ENCODE results near the gene NOG.

NOG gene

DNA sequence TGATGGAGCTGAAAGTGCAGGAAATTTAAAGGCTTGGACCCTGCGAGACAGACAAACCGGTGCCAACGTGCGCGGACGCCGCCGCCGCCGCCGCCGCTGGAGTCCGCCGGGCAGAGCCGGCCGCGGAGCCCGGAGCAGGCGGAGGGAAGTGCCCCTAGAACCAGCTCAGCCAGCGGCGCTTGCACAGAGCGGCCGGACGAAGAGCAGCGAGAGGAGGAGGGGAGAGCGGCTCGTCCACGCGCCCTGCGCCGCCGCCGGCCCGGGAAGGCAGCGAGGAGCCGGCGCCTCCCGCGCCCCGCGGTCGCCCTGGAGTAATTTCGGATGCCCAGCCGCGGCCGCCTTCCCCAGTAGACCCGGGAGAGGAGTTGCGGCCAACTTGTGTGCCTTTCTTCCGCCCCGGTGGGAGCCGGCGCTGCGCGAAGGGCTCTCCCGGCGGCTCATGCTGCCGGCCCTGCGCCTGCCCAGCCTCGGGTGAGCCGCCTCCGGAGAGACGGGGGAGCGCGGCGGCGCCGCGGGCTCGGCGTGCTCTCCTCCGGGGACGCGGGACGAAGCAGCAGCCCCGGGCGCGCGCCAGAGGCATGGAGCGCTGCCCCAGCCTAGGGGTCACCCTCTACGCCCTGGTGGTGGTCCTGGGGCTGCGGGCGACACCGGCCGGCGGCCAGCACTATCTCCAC is at the start of gene NOG:
Gene NOG (plus strand): TSS at position 54 of the 674 bp plus-strand sequence. CDS start 525 bp downstream, at position 579.
- DNase-seq (ENCODE audit: low spot score), result peak; percentile 46

- no peak for DNase-seq (ENCODE audit: low spot score)
Observed at GRCh38 chr17:56545106-56545505, 48.4 kb upstream of the NOG start.

- DNase-seq (ENCODE audit: low spot score), result no peak
Observed at GRCh38 chr17:56545930-56546329, 47.6 kb upstream of the NOG start.

- no peak for DNase-seq (ENCODE audit: low spot score)
Observed at GRCh38 chr17:56548661-56549060, 44.8 kb upstream of the NOG start.

DNA sequence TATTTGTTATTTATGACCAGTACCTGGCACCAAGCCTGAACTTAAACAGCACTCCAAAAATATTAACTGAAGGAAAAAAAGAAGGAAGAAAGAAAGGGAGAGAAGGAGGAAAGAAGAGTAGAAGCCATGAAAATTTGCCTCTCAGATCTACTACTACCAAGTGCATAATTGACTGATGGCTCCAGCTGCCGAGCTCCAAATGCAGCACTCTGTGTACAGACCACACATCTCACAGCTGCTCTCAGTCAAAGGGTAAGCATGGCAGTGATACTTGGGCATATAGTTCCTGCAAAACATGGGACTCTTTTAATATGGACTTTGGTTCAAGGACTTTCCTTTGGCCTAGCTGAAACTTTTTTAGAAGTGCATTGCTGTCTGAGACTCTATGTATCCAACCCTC is 44.0 kb upstream of the NOG start:
- DNase-seq (ENCODE audit: low spot score), result no peak

DNA sequence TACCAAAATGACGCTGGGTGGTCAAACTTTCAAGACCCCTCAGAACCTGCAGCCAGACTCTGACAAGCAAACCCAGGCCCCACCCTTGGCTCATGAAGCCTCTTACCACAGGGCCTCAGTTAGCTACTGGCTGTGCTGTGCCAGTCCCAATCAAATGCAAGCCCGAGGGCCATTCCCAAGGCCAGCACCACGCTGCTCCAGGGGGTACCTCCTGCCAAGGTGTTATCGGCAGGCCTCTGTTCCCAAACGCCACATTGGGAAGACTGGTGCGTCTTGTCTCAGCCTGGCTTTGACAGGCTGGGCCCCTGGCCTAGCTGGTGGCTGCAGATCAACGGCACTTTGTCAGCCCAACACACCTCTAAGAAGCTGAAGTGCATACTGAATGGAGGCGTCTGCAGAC is 35.8 kb upstream of the NOG start:
- no peak for DNase-seq (ENCODE audit: low spot score)

GRCh38 chr17:56558088-56558487 is 35.4 kb upstream of the NOG start:
- no peak for DNase-seq (ENCODE audit: low spot score)

- DNase-seq (ENCODE audit: low spot score), result no peak
Observed at GRCh38 chr17:56570199-56570598, 23.3 kb upstream of the NOG start.

- no peak for DNase-seq (ENCODE audit: low spot score)
Observed at GRCh38 chr17:56571456-56571855, 22.0 kb upstream of the NOG start.

- DNase-seq (ENCODE audit: low spot score), result no peak
Observed at GRCh38 chr17:56577190-56577842, 16.2 kb upstream of the NOG start.

DNA sequence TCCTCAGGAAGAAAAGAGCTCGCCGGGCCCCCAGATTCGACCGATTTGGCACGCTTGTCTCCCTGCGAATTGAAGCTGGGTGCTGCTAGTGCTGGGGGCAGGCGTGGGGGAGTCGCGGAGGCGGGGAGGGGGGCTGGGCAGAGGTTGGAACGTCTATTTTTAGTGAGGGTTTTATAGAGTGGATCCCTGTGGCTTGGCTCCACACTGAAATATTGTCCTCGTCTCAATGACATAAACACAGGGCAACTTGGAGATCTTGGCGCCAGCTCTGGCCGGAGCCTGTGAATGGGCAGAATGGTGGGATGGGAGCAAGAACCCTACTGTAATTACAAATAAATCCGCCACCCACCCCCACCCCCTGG is 15.7 kb upstream of the NOG start:
- DNase-seq (ENCODE audit: low spot score), result no peak

DNA sequence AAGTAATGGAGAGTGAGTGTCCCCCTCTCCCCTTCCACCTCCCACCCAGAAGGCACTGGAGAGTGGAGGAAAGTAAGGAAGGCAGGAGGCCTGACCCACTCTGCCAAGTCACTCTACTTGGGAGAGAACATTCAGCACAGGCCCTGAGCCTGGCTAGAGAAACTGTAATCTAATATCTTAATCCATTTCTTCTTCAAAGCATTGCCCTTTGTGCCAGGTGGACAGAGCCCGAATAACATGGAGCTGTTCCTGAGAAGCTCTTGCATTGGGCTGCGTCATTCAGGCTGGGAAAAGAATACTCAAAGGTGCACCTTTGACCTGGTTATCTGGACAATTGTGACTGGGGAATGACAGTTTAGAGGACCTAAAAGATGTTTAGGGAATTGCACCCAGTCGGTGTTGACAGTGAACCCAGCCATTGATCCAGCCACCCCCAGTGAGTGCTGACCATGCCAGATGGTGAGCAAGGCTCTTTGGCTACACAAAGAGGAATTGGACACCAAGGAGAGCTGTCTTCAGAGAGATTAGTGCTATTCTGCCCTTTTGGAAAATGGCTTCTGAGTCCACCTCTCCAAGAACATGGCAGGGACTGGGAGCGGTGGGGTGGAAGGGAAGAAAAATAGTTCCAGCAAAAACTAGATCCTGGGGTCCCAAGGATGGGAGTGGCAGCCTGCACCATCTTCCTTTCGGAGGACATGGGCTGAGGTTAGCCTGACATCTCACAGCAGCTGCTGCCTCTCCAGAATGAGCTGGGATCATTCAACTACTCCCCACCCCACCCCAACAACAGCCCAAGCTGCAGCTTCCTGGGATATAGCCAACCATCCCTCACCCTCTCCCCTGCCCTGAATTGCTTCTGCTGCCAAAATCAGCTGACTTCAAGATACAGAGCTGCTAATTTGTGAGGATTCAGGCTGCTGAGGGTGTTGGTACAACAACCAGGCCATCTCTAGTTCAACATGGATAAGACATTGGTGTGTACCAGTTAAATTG is 11.6 kb upstream of the NOG start:
- DNase-seq (ENCODE audit: low spot score), result no peak

GRCh38 chr17:56583772-56584171 is 9.7 kb upstream of the NOG start:
- no peak for DNase-seq (ENCODE audit: low spot score)

DNA sequence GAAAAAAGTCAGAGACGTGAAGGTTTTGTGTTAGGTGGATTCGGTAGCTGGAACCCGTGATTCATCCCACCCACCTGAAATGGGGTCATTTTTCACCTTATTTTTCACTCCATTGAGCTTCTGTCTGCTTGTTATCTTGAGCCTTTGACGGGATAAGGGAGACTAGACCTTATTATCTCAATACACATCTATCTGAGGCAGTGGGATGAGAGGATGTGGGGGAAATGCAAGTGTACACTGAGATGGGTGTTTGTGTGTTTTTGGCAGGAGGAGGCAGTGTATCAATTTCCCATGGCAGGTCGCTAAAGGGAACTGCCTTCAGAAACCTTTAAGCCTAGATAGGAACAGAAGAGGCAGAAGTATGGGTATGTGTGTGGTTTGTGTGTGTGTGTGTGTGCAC is 6.2 kb upstream of the NOG start:
- DNase-seq (ENCODE audit: low spot score), result no peak

- peak; percentile 48 for DNase-seq (ENCODE audit: low spot score)
Observed at GRCh38 chr17:56592487-56593085, 913 bp upstream of the NOG start.

DNA sequence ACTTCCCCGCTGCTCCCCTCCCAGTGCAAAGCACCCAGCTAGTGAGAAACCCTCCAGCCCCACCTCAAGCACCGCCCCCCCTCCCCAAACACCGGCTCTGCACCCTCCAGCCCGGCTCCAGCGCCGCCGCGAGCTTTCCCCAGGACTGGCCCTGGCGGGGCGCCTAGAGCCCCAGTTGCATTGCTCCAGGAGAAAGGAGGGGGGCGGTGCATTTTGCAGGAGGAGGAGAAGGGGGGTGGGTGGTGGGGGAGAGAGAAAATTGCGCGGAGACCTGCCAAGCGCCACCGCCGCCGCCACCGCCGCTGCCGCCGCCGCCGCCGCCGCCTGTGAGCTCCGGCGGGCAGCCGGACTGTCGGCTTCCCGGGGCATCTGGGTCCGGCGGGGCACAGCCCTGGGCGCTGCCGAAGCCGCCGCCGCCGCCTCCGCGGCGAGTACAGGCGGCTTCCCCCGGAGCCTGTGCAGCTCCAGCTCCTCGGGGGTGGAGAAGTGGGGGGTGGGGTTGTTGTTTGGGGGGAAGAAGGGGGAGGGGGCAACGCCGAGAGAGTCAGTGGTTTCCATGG is 333 bp upstream of the NOG start:
- DNase-seq (ENCODE audit: low spot score), result peak; percentile 53

GRCh38 chr17:56594320-56595107 is 1.0 kb downstream of the NOG start:
- DNase-seq (ENCODE audit: low spot score), result no peak

GRCh38 chr17:56595108-56595418 is 1.6 kb downstream of the NOG start:
- DNase-seq (ENCODE audit: low spot score), result no peak

DNA sequence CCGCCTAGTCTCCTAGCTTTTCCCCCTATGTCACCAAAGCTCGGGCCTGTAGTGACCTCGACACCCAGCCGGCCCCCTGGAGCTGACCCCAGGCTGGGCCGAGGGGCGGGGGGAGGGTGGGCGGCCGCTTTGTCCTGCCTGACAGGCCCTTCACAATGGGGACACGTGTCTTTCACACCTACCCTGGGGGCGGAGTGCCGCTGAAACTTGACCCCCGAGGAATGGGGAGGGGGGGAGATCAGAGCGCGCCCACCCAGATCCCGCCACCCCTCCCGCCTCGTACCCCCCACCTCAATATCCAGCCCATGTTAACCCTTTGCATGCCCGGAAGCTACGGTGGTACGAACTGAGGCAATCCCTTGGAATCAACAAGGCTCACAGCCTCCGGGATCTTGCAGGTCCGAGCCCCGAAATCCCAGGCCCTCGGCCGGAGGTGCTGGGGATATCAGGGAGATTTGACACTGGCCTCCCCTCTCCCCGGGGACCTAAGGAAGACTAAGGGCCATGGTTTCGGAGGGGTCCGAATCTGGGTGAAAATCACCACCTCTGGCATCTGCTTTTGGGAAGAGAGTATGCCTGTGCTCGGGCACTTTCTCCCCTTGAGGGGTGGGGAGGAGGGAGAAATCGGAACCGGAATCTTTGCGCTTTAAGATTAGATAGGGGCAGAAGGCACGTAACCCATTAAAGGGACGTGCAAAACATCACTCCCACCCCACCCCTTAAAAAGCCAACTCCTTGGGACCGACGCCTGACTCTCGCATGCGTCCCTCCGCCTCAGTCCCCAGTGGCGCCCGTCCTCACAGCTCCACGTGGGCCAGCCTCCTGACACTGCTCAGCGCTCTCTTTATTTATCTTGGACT is 2.6 kb downstream of the NOG start:
- DNase-seq (ENCODE audit: low spot score), result no peak

- no peak for DNase-seq (ENCODE audit: low spot score)
Observed at GRCh38 chr17:56596691-56597494, 3.4 kb downstream of the NOG start.

Measured in globus pallidus (tissue), 1 donor.